A549 (cell line): ENCODE data around the gene TRERF1.

Experiments
- EP300 ChIP-seq, 2 experiments: fragments of >200 bp; sonication (Bioruptor Twin); formaldehyde crosslinking; IDR thresholded peaks; 2 replicates in 1 of 2; 3 replicates in 1 of 2; pipeline ENCODE4 v1.6.1; 2016 to 2017
- USF2 ChIP-seq: fragments of 450-650 bp; IDR thresholded peaks from 2 replicates; pipeline ENCODE4 v1.6.1; 2014; ENCODE audit warnings: antibody characterized with exemption

DNA sequence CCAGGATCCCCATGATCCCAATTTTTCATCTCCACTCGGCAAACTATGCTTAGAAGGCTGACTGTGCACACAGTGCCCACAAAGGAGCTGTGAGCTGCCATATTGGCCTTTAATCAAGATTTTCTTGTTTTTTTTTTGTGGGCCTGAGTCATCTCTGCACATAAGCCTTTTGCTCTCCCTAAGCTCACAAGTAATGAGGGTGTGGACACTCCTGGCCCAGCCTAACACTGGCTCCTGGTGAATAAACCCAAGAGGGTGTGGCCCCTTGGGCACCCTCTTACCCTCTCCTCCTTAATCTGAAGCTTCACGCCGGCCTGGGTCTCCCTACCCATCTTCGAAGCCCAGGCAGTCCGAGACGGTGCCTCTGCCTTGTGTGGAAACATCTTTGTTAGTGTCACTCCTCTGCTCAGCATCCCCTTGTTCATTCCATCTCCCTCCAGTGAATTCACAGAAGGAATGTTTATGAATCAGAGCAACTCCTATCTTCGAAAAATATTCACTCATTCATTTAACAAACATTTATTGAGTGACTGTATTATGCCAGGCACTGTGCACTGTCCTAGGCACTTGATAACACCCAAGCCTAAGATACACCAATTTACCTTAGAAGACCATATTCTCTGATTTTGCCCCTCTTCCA, 211.9 kb downstream of the TRERF1 start:
- no peak for TF ChIP-seq EP300 (IDR thresholded peaks at IDR 0.05)
- no peak for TF ChIP-seq USF2
